LNCaP clone FGC (cell line): Measurements from ENCODE around the gene CCDC124.
A peak's percentile ranks its signal among the peaks of the same experiment; 100 is the strongest.

Source experiments
- DNase-seq: peaks from one replicate; pipeline ENCODE4 v3.0.0-alpha.2; 2011; ENCODE audit warnings: low read depth
- H3K4me3 ChIP-seq: 2 replicates; pipeline ENCODE4 v1.5.1; 2011; ENCODE audit warnings: mild to moderate bottlenecking, low read depth, low read length, control low read depth
- CTCF ChIP-seq: IDR thresholded peaks from 2 replicates; pipeline ENCODE4 v1.5.1; 2012; ENCODE audit warnings: mild to moderate bottlenecking; ENCODE audit not compliant: control insufficient read depth, insufficient read depth; ENCODE audit errors: extremely low read depth

The CCDC124 gene

GRCh38 chr19:17937371-17937900 is 4.6 kb downstream of the CCDC124 start:
- no peak overlapping the region for H3K4me3 ChIP-seq
- no peak for TF ChIP-seq CTCF
- no peak for DNase-seq

- no peak for DNase-seq
- peak; percentile 91 for TF ChIP-seq CTCF
- H3K4me3 ChIP-seq, result no peak overlapping the region
Measured at GRCh38 chr19:17938092-17938845, 5.5 kb downstream of the CCDC124 start.

- DNase-seq, result no peak
- no peak for TF ChIP-seq CTCF
- H3K4me3 ChIP-seq, result no peak overlapping the region
Measured at GRCh38 chr19:17942181-17942580, 9.4 kb downstream of the CCDC124 start.

- H3K4me3 ChIP-seq, result no peak overlapping the region
- no peak for TF ChIP-seq CTCF
- no peak for DNase-seq
Measured at GRCh38 chr19:17942582-17943273, 9.9 kb downstream of the CCDC124 start.

- TF ChIP-seq CTCF, result no peak
- H3K4me3 ChIP-seq, result no peak overlapping the region
- no peak for DNase-seq
Measured at GRCh38 chr19:17943274-17944221, 10.7 kb downstream of the CCDC124 start.

GRCh38 chr19:17944301-17944700 is 11.5 kb downstream of the CCDC124 start:
- no peak for TF ChIP-seq CTCF
- no peak for DNase-seq
- no peak overlapping the region for H3K4me3 ChIP-seq
